A549 (cell line): ENCODE data around the gene TTL. TPM values are rescaled to one million over a fixed set of nuclear protein-coding genes. Genes with fewer than 3 reads are reported as not detected.

ENCODE experiments used
- ATAC-seq, 2 experiments: fragments of 200-7000 bp in 1 of 2; fragments of >200 bp in 1 of 2; cut with Nextera tagmentation in 1 of 2; cut with Tn5 transposase in 1 of 2; 3 replicates each; pipeline versions ENCODE4 v1.8.0 to v1.9.1; 2018 to 2020; ENCODE audit warnings: mild to moderate bottlenecking in 1 of 2, moderate library complexity in 1 of 2
- CTCF ChIA-PET: fragments of 300-600 bp; sonication (Branson Sonifier 250); formaldehyde crosslinking; extraction: SDS; loops from one replicate; lab custom pipeline; 2021; ENCODE audit warnings: antibody characterized with exemption, inconsistent platforms; lab: Yijun Ruan, JAX
- POLR2A ChIA-PET: fragments of 350-600 bp; formaldehyde crosslinking; extraction: SDS; loops from one replicate; lab custom pipeline; 2021; ENCODE audit warnings: antibody characterized with exemption, inconsistent platforms; lab: Yijun Ruan, JAX
- DNase-seq, 2 experiments: peaks; one replicate each; pipeline versions ENCODE4 v3.0.0 to v3.0.0-alpha.2; 2011 to 2016; ENCODE audit warnings: low read depth in 1 of 2, low spot score in 1 of 2
- FAIRE-seq: peaks from 2 replicates; lab custom pipeline; 2011; peaks lifted over from hg19 to GRCh38; lab: Jason Lieb, UNC
- H3K27ac ChIP-seq, 2 experiments: fragments of >200 bp; sonication (Bioruptor Twin); formaldehyde crosslinking; 3 replicates each; pipeline ENCODE4 v1.5.1; 2016 to 2017
- H3K4me1 ChIP-seq: fragments of >200 bp; sonication (Bioruptor Twin); formaldehyde crosslinking; 3 replicates; pipeline ENCODE4 v1.6.1; 2016
- H3K4me2 ChIP-seq: fragments of >200 bp; sonication (Bioruptor Twin); formaldehyde crosslinking; 3 replicates; pipeline ENCODE4 v1.6.1; 2016
- H3K4me3 ChIP-seq: fragments of >200 bp; sonication (Bioruptor Twin); formaldehyde crosslinking; 3 replicates; pipeline ENCODE4 v1.5.1; 2016
- H3K9me3 ChIP-seq: fragments of >200 bp; sonication (Bioruptor Twin); formaldehyde crosslinking; 3 replicates; pipeline ENCODE4 v1.6.1; 2016
- ATOH8 ChIP-seq: fragments of 250-450 bp; sonication (Bioruptor Pico); IDR thresholded peaks from 2 replicates; pipeline ENCODE4 v1.5.0; 2020; ENCODE audit warnings: low read depth, mild to moderate bottlenecking, moderate library complexity
- BHLHE40 ChIP-seq: IDR thresholded peaks from 2 replicates; pipeline ENCODE4 v1.6.1; 2012; ENCODE audit warnings: low read depth, low read length, inconsistent platforms
- CBX8 ChIP-seq: fragments of 200-600 bp; sonication (generic); IDR thresholded peaks from 2 replicates; pipeline ENCODE4 v1.6.1; 2016
- E2F6 ChIP-seq: IDR thresholded peaks from 2 replicates; pipeline ENCODE4 v1.6.1; 2012; ENCODE audit warnings: low read depth, borderline replicate concordance
- ELK1 ChIP-seq: fragments of 150-350 bp; IDR thresholded peaks from 2 replicates; pipeline ENCODE4 v1.6.1; 2014; ENCODE audit warnings: low read depth, mild to moderate bottlenecking, low read length
- EP300 ChIP-seq, 2 experiments: fragments of >200 bp; sonication (Bioruptor Twin); formaldehyde crosslinking; IDR thresholded peaks; 2 replicates in 1 of 2; 3 replicates in 1 of 2; pipeline ENCODE4 v1.6.1; 2016 to 2017
- FOSB ChIP-seq: fragments of 250-450 bp; sonication (Bioruptor Pico); IDR thresholded peaks from 2 replicates; pipeline ENCODE4 v1.5.0; 2020; ENCODE audit warnings: mild to moderate bottlenecking, moderate library complexity
- FOSL2 ChIP-seq, 2 experiments: fragments of 450-650 bp in 1 of 2; fragments of >200 bp in 1 of 2; sonication (Bioruptor Twin) in 1 of 2; formaldehyde crosslinking; IDR thresholded peaks; 2 replicates each; pipeline versions ENCODE4 v1.5.0 to v1.6.1; 2016 to 2020; ENCODE audit warnings: mild to moderate bottlenecking in 1 of 2, moderate library complexity in 1 of 2
- FOXS1 ChIP-seq: fragments of 250-450 bp; sonication (Bioruptor Pico); IDR thresholded peaks from 2 replicates; pipeline ENCODE4 v1.5.0; 2020; ENCODE audit warnings: mild to moderate bottlenecking, moderate library complexity
- HDAC2 ChIP-seq: fragments of 200-600 bp; sonication (generic); IDR thresholded peaks from 2 replicates; pipeline ENCODE4 v1.6.1; 2016
- HOXA7 ChIP-seq: fragments of 250-450 bp; sonication (Bioruptor Pico); IDR thresholded peaks from 2 replicates; pipeline ENCODE4 v1.5.0; 2020; ENCODE audit warnings: mild to moderate bottlenecking, moderate library complexity
- HOXB5 ChIP-seq: fragments of 250-450 bp; sonication (Bioruptor Pico); IDR thresholded peaks from 2 replicates; pipeline ENCODE4 v1.5.0; 2020; ENCODE audit warnings: mild to moderate bottlenecking, moderate library complexity
- JUN ChIP-seq, 2 experiments: fragments of >200 bp; sonication (Bioruptor Twin); formaldehyde crosslinking; IDR thresholded peaks; 2 replicates in 1 of 2; 3 replicates in 1 of 2; pipeline ENCODE4 v1.6.1; 2016 to 2017
- MAZ ChIP-seq: fragments of 150-350 bp; IDR thresholded peaks from 2 replicates; pipeline ENCODE4 v1.6.1; 2014; ENCODE audit warnings: antibody characterized with exemption, low read depth, low read length, borderline replicate concordance
- NFE2L2 ChIP-seq: fragments of 150-350 bp; conservative IDR thresholded peaks from 2 replicates; pipeline ENCODE4 v1.6.1; 2014; ENCODE audit warnings: low read length
- NR3C1 ChIP-seq: fragments of >200 bp; sonication (Bioruptor Twin); formaldehyde crosslinking; IDR thresholded peaks from 3 replicates; pipeline ENCODE4 v1.6.1; 2017
- PHF8 ChIP-seq: fragments of 200-600 bp; sonication (generic); IDR thresholded peaks from 2 replicates; pipeline ENCODE4 v1.6.1; 2016; ENCODE audit warnings: low read depth, mild to moderate bottlenecking, antibody characterized with exemption, moderate library complexity, borderline replicate concordance
- RARB ChIP-seq: fragments of 250-450 bp; sonication (Bioruptor Pico); IDR thresholded peaks from 2 replicates; pipeline ENCODE4 v1.8.0; 2021; ENCODE audit warnings: mild to moderate bottlenecking, moderate library complexity
- REST ChIP-seq: fragments of 200-600 bp; sonication (generic); IDR thresholded peaks from 2 replicates; pipeline ENCODE4 v1.6.1; 2016; ENCODE audit warnings: antibody characterized with exemption, mild to moderate bottlenecking, moderate library complexity
- RFX5 ChIP-seq: fragments of 450-650 bp; IDR thresholded peaks from 2 replicates; pipeline ENCODE4 v1.7.1; 2014; ENCODE audit warnings: antibody characterized with exemption, mild to moderate bottlenecking, moderate library complexity
- SREBF2 ChIP-seq: fragments of 450-650 bp; IDR thresholded peaks from 2 replicates; pipeline ENCODE4 v1.6.1; 2014; ENCODE audit warnings: mild to moderate bottlenecking, moderate library complexity
- ZNF302 ChIP-seq: fragments of 250-450 bp; sonication (Bioruptor Pico); IDR thresholded peaks from 2 replicates; pipeline ENCODE4 v1.9.0; 2021; ENCODE audit warnings: inconsistent platforms, mild to moderate bottlenecking, moderate library complexity
- ZSCAN20 ChIP-seq: fragments of 250-450 bp; sonication (Bioruptor Pico); IDR thresholded peaks from 2 replicates; pipeline ENCODE4 v1.8.0; 2022; ENCODE audit warnings: mild to moderate bottlenecking, moderate library complexity
- WGBS: methylation state at CpG from one replicate; pipeline ENCODE4 v1.1.6; 2017; ENCODE audit errors: missing lambda C conversion rate; 5-methylcytosine and 5-hydroxymethylcytosine counted together
- polyA plus RNA-seq, 4 experiments: library from polyadenylated mRNA; depleted of rRNA in 3 of 4; stranded (reverse); fragments of >200 nt; fragmentation: RNase III in 1 of 4; extraction: RNeasy Plus Mini Kit Qiagen cat#74134 plus additional on column Dnase treatment in 1 of 4; gene quantifications; 2 replicates in 3 of 4; 3 replicates in 1 of 4; pipeline ENCODE4 v1.2.3, GENCODE V29; 2011 to 2017

Gene TTL
- polyA plus RNA-seq, 2 of the 4 experiments (the other 2 are of a cell fraction) = 29.7 to 33.1 TPM

GRCh38 chr2:112459372-112459771 is 22.6 kb upstream of the TTL start:
- H3K27ac ChIP-seq = no peak overlapping the region
- ATAC-seq (no peak), FAIRE-seq (no peak), DNase-seq (no peak)
- CTCF ChIA-PET = interaction anchor here (1.2 kb wide), 1 partner anchor 25 kb away, joined by 3 read pairs; no protein-coding TSS in a partner anchor
- no peaks in the 10 kb centered on the region for H3K4me1 ChIP-seq
- 92% methylated on average over 1 of the region's 1 CpG for WGBS
- H3K9me3 ChIP-seq = peaks cover 6% of the 10 kb centered on the region; the same call in 1 of the 3 replicates
- no peak overlapping the region for H3K4me3 ChIP-seq
- no peak overlapping the region for H3K4me2 ChIP-seq
- TF ChIP-seq E2F6 (no peak), ATOH8 (CRISPR knock-in tag) (no peak), SREBF2 (no peak), CBX8 (no peak), HOXB5 (CRISPR knock-in tag) (no peak), PHF8 (no peak), NFE2L2 (no peak), JUN (IDR thresholded peaks at IDR 0.05) (no peak), ZSCAN20 (CRISPR knock-in tag) (no peak), ELK1 (no peak), HOXA7 (CRISPR knock-in tag) (no peak), EP300 (IDR thresholded peaks at IDR 0.05) (no peak), RARB (no peak), FOSL2 (IDR thresholded peaks at IDR 0.05) (no peak), FOSL2 (CRISPR knock-in tag; IDR thresholded peaks at IDR 0.05) (no peak), RFX5 (no peak), BHLHE40 (no peak), FOXS1 (CRISPR knock-in tag) (no peak), MAZ (no peak), HDAC2 (no peak), REST (no peak)
- POLR2A ChIA-PET = no interaction called here

- ATAC-seq = no peak
- DNase-seq = no peak
- H3K9me3 ChIP-seq = peaks cover 6% of the 10 kb centered on the region; the same call in 1 of the 3 replicates
- ChIA-PET POLR2A (no interaction called here), CTCF (interaction anchor here (0.6 kb wide), 2 partner anchors 95 to 377 kb away, joined by 3 read pairs; no protein-coding TSS in a partner anchor)
- 42% methylated on average over 5 of the region's 5 CpGs for WGBS
- H3K4me1 ChIP-seq = no peaks in the 10 kb centered on the region
- no peak overlapping the region for H3K4me2 ChIP-seq
- H3K4me3 ChIP-seq = no peak overlapping the region
- FAIRE-seq = no peak
- no peak for TF ChIP-seq ZNF302 (CRISPR knock-in tag)
- no peak for TF ChIP-seq NR3C1
- TF ChIP-seq FOSB = no peak
- no peak for TF ChIP-seq SREBF2
- TF ChIP-seq, all 56 proteins: peak for 0
- no peak overlapping the region for H3K27ac ChIP-seq
Measured at GRCh38 chr2:112462178-112462577, 19.8 kb upstream of the TTL start.
